K562 (cell line): ENCODE measurements around the gene RPH3AL. TPM values are rescaled to one million over a fixed set of nuclear protein-coding genes. Genes with fewer than 3 reads are reported as not detected.

Experiments
- ATAC-seq: fragments of 200-7000 bp; cut with Tn5 transposase; 3 replicates; pipeline ENCODE4 v1.9.1; 2020; ENCODE audit warnings: moderate library complexity
- BruUV-seq: library from RNA; stranded (reverse); fragments of 400-500 nt; replicated peaks from 2 replicates; lab custom pipeline; 2021; lab: Mats Ljungman, UMichigan
- CTCF ChIA-PET: fragments of 300-600 bp; formaldehyde crosslinking; extraction: SDS; loops from one replicate; lab custom pipeline; 2021; ENCODE audit warnings: low intra/inter-chr PET ratio; lab: Yijun Ruan, JAX
- POLR2A ChIA-PET: fragments of 300-600, 350-650 bp; sonication (Branson Sonifier 250); formaldehyde crosslinking; extraction: SDS; loops from one replicate; lab custom pipeline; 2021; ENCODE audit warnings: antibody characterized with exemption, inconsistent platforms; lab: Yijun Ruan, JAX
- DNase-seq, 4 experiments: peaks; one replicate each; pipeline versions ENCODE4 v3.0.0 to v3.0.0-alpha.2; 2011 to 2018; ENCODE audit warnings: low spot score in 3 of 4, mixed read lengths in 3 of 4; ENCODE audit errors: extremely low read depth in 1 of 4
- FAIRE-seq: peaks from 2 replicates; lab custom pipeline; 2011; peaks lifted over from hg19 to GRCh38; lab: Jason Lieb, UNC
- H2AFZ ChIP-seq: 2 replicates; pipeline ENCODE4 v1.6.0; 2011; ENCODE audit warnings: low read depth, low read length, control low read depth, inconsistent platforms
- H3K27ac ChIP-seq: fragments of 200-600 bp; 3 replicates; pipeline ENCODE4 v1.8.0; 2011; ENCODE audit warnings: low read depth, mild to moderate bottlenecking, control low read depth, inconsistent platforms, low read length, moderate library complexity, mixed read lengths; ENCODE audit errors: extremely low read depth
- H3K27me3 ChIP-seq, 2 experiments: fragments of 300-600 bp in 1 of 2; 2 replicates in 1 of 2; 3 replicates in 1 of 2; pipeline versions ENCODE4 v1.6.0 to v1.8.0; 2011; ENCODE audit warnings: inconsistent platforms in 2 of 2, low read length in 2 of 2, mild to moderate bottlenecking in 1 of 2, mixed read lengths in 1 of 2, moderate library complexity in 1 of 2; ENCODE audit not compliant: control insufficient read depth in 2 of 2, insufficient read depth in 2 of 2
- H3K36me3 ChIP-seq: fragments of 300-600 bp; 3 replicates; pipeline ENCODE4 v1.8.0; 2011; ENCODE audit warnings: mild to moderate bottlenecking, low read length, inconsistent platforms; ENCODE audit not compliant: control insufficient read depth, insufficient read depth
- H3K4me1 ChIP-seq, 2 experiments: fragments of 200-600 bp in 1 of 2; replicated peaks in 1 of 2; 2 replicates in 1 of 2; 3 replicates in 1 of 2; pipeline versions ENCODE4 v1.5.1 to v1.8.0; 2011; ENCODE audit warnings: inconsistent platforms in 2 of 2, low read length in 2 of 2, mild to moderate bottlenecking in 1 of 2, mixed read lengths in 1 of 2, moderate library complexity in 1 of 2; ENCODE audit not compliant: control insufficient read depth in 2 of 2, insufficient read depth in 2 of 2
- H3K4me2 ChIP-seq: 2 replicates; pipeline ENCODE4 v1.6.1; 2011; ENCODE audit warnings: low read length, control low read depth, inconsistent platforms, mixed read lengths; ENCODE audit not compliant: insufficient read depth
- H3K4me3 ChIP-seq: fragments of 200-600 bp; sonication (generic), shearing (Covaris generic); 2 replicates; pipeline ENCODE4 v1.5.1; 2016; ENCODE audit warnings: control low read depth, inconsistent platforms
- H3K79me2 ChIP-seq: fragments of 200-600 bp; 3 replicates; pipeline ENCODE4 v1.8.0; 2011; ENCODE audit warnings: low read length, inconsistent platforms; ENCODE audit not compliant: control insufficient read depth, insufficient read depth
- H3K9ac ChIP-seq, 2 experiments: 2 replicates each; pipeline versions ENCODE4 v1.6.0 to v1.6.1; 2011; ENCODE audit warnings: low read depth in 2 of 2, low read length in 2 of 2, control low read depth in 1 of 2, inconsistent platforms in 1 of 2, mild to moderate bottlenecking in 1 of 2, mixed read lengths in 1 of 2; ENCODE audit not compliant: insufficient read depth in 1 of 2
- H3K9me1 ChIP-seq: one replicate; pipeline ENCODE4 v1.6.0; 2011; ENCODE audit warnings: inconsistent platforms, mild to moderate bottlenecking, low read length, moderate library complexity; ENCODE audit not compliant: control insufficient read depth, insufficient read depth
- H3K9me3 ChIP-seq: replicated peaks from 2 replicates; pipeline ENCODE4 v1.5.1; 2011; ENCODE audit warnings: low read depth, low read length, inconsistent platforms; ENCODE audit not compliant: control insufficient read depth, insufficient read depth
- H4K20me1 ChIP-seq: replicated peaks from 2 replicates; pipeline ENCODE4 v1.6.1; 2011; ENCODE audit warnings: low read length, inconsistent platforms, mixed read lengths; ENCODE audit not compliant: control insufficient read depth, insufficient read depth
- EZH2 ChIP-seq: IDR thresholded peaks from 2 replicates; pipeline ENCODE4 v1.6.1; 2012; ENCODE audit warnings: low read depth, mild to moderate bottlenecking, inconsistent platforms, low read length, borderline replicate concordance
- HMG20A ChIP-seq: fragments of 450-650 bp; formaldehyde crosslinking; conservative IDR thresholded peaks from 2 replicates; pipeline ENCODE4 v1.4.0; 2020; ENCODE audit warnings: mild to moderate bottlenecking, mixed read lengths
- MTF1 ChIP-seq: fragments of 250-450 bp; sonication (Bioruptor Pico); IDR thresholded peaks from 2 replicates; pipeline ENCODE4 v1.9.0; 2021; ENCODE audit warnings: moderate library complexity, mild to moderate bottlenecking, inconsistent platforms, borderline replicate concordance
- MYNN ChIP-seq, 2 experiments: sonication (generic); formaldehyde crosslinking in 1 of 2; IDR thresholded peaks; 2 replicates each; pipeline versions ENCODE4 v1.5.0 to v1.6.1; 2016 to 2020; ENCODE audit warnings: antibody characterized with exemption in 1 of 2, missing genetic modification reagents in 1 of 2
- NFXL1 ChIP-seq: fragments of 450-650 bp; formaldehyde crosslinking; IDR thresholded peaks from 2 replicates; pipeline ENCODE4 v1.4.0; 2021; ENCODE audit warnings: mild to moderate bottlenecking
- NR2C1 ChIP-seq, 2 experiments: fragments of 450-650 bp; IDR thresholded peaks; 2 replicates each; pipeline ENCODE4 v1.6.1; 2017; ENCODE audit warnings: mild to moderate bottlenecking in 2 of 2, antibody characterized with exemption in 1 of 2, inconsistent platforms in 1 of 2, missing compliant biosample characterization in 1 of 2, missing genetic modification characterization in 1 of 2
- NUFIP1 ChIP-seq: fragments of 450-650 bp; IDR thresholded peaks from 2 replicates; pipeline ENCODE4 v1.6.1; 2018; ENCODE audit not compliant: partially characterized antibody
- PATZ1 ChIP-seq: fragments of 250-450 bp; sonication (Bioruptor Pico); IDR thresholded peaks from 2 replicates; pipeline ENCODE4 v1.5.0; 2020; ENCODE audit warnings: mild to moderate bottlenecking, borderline replicate concordance
- PCBP2 ChIP-seq: fragments of 200-400 bp; formaldehyde crosslinking; IDR thresholded peaks from 2 replicates; pipeline ENCODE4 v1.6.1; 2018; ENCODE audit warnings: low read length, low read depth, mild to moderate bottlenecking, moderate library complexity; ENCODE audit not compliant: poor library complexity, severe bottlenecking
- RAD21 ChIP-seq, 2 experiments: fragments of 250-450 bp in 1 of 2; fragments of 450-650 bp in 1 of 2; sonication (Bioruptor Pico) in 1 of 2; formaldehyde crosslinking in 1 of 2; IDR thresholded peaks in 1 of 2; conservative IDR thresholded peaks in 1 of 2; 2 replicates each; pipeline versions ENCODE4 v1.4.0 to v1.8.0; 2020 to 2022; ENCODE audit warnings: mild to moderate bottlenecking in 2 of 2, moderate library complexity in 1 of 2
- USF2 ChIP-seq: sonication (generic); formaldehyde crosslinking; IDR thresholded peaks from 2 replicates; pipeline ENCODE4 v1.5.0; 2020; ENCODE audit warnings: missing genetic modification reagents
- ZNF239 ChIP-seq: fragments of 250-450 bp; sonication (Bioruptor Pico); IDR thresholded peaks from 2 replicates; pipeline ENCODE4 v1.4.0; 2020; ENCODE audit warnings: mild to moderate bottlenecking
- WGBS: fragments of 100-300 bp; shearing (Covaris generic); methylation state at CpG from one replicate; pipeline ENCODE4 v1.1.6; 2016; ENCODE audit warnings: low coverage, mixed read lengths; ENCODE audit not compliant: insufficient coverage; ENCODE audit errors: missing lambda C conversion rate; 5-methylcytosine and 5-hydroxymethylcytosine counted together
- in situ Hi-C: fragments of 300-500 bp; cut with MboI; formaldehyde crosslinking; loops from 4 replicates; pipeline ENCODE4 v1.15.0; 2018; ENCODE audit warnings: inconsistent platforms, mixed read lengths
- intact Hi-C: fragments of 100-400 bp; cut with micrococcal nuclease; formaldehyde crosslinking; loops from 2 replicates; pipeline ENCODE4 v1.14.2; 2022
- polyA plus RNA-seq, 8 experiments: library from polyadenylated mRNA; depleted of rRNA in 4 of 8; stranded (reverse) in 5 of 8; unstranded in 3 of 8; fragments of >200 nt; fragmentation: Nextera tagmentation in 2 of 8; fragmentation: Illumina TruSeq in 1 of 8; extraction: Ambion mirVana in 2 of 8; extraction: Trizol in 1 of 8; gene quantifications; 2 replicates each; pipeline versions ENCODE4 v1.2.1 to v1.2.3, GENCODE V29; 2011 to 2014; ENCODE audit warnings: inconsistent platforms in 1 of 8, missing spikeins in 1 of 8
- total RNA-seq, 7 experiments: library from RNA; depleted of rRNA in 6 of 7; stranded (reverse); fragments of >200 nt in 6 of 7; fragmentation: Illumina TruSeq in 2 of 7; extraction: Trizol in 2 of 7; gene quantifications; 2 replicates each; pipeline versions ENCODE4 v1.2.1 to v1.2.3, GENCODE V29; 2011 to 2021; ENCODE audit warnings: low replicate concordance in 1 of 7
- TF ChIP-seq, protein P1 (sequence below): sonication (generic); formaldehyde crosslinking; IDR thresholded peaks from 2 replicates; pipeline ENCODE4 v1.8.0; 2022; ENCODE audit warnings: mild to moderate bottlenecking, low read depth, missing genetic modification reagents
- TF ChIP-seq, protein P2 (sequence below): fragments of 250-450 bp; sonication (Bioruptor Pico); IDR thresholded peaks from 2 replicates; pipeline ENCODE4 v1.5.0; 2020; ENCODE audit warnings: mild to moderate bottlenecking

The RPH3AL gene
- total and polyA plus RNA-seq, 9 of the 15 experiments (the other 6 are each of a cell fraction or from before 2014, with no cell fraction given) = 0.18 to 1.7 (median 0.39) TPM

DNA sequence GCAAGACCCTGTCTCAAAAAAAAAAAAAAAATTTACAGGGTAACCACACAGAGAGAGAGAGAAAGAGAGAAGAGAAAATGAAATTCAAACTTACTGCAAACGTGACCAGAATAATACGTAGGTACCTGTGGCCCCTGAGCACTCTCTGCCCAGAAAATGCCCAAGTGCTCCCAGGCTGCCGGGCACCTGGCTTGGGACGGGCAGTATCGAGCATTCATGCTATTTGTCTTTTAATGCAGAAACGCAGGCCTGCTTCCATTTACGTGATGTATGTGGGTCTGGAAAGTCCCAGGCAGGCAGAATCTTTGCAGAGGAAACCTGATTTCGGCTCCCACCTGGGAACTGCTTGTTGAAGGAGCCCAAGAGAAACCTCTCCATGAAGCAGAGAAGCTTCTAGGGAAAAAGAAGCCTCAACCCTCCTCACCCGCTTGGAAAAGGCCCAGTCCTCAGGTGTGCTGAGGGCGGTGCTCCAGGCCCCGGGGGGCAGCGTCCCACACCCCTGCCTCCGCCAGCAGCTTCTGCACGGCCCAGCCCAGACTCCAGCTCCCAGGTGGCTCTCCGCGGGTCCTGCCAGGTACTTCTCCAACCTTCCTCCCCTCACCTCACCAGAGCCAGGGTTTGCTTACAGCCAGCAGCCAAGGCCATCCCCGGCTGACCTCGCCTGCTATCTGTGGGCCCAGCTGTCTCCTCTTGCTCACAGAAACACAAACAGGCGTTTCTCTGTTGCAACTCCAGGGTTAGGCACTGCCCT is 14.0 kb downstream of the RPH3AL start (continued):
- TF ChIP-seq PATZ1 = no peak

DNA sequence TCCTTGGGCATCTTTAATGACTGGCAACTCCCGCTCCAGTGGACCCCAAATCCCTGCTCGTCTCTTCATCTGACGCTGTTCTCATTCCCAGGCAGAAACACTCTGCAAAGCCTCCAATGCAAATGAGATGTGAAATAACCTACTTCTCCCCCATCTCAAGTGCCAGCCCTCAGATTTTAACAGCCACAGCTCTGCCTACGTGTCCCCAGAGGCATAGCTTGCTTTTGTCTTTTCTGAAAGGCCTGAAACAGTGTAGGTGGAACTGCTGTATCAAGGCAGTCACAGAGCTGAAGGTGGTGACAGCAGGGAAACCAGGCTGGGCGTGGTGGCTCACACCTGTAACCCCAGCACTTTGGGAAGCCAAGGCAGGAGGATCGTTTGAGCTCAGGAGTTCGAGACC is 14.7 kb downstream of the RPH3AL start:
- Histone ChIP-seq H3K36me3 (no peaks in the 10 kb centered on the region), H3K27ac (no peak overlapping the region), H3K4me2 (no peak overlapping the region), H3K4me3 (no peak overlapping the region), H3K9ac (no peak overlapping the region), H3K4me1 (peaks cover 0 to 4% of the 10 kb centered on the region in 2 experiments; a peak in 2 of 5 replicates), H3K27me3 (peaks cover 17 to 47% of the 10 kb centered on the region in 2 experiments), H4K20me1 (no peaks in the 10 kb centered on the region), H3K9me3 (no peaks in the 10 kb centered on the region), H3K9me1 (no peaks in the 10 kb centered on the region), H3K79me2 (no peaks in the 10 kb centered on the region), H2AFZ (no peak overlapping the region)
- DNase-seq (no peak), ATAC-seq (no peak), FAIRE-seq (no peak)
- ChIA-PET POLR2A (no interaction called here), CTCF (no interaction called here)
- no TSS peak for BruUV-seq
- intact Hi-C loops = no loop called here
- 6% methylated on average over 7 of the region's 7 CpGs for WGBS
- in situ Hi-C loops = no loop called here
- TF ChIP-seq HMG20A = no peak
- no peak for TF ChIP-seq USF2 (CRISPR knock-in tag)
- TF ChIP-seq RAD21 (CRISPR knock-in tag; conservative IDR thresholded peaks at IDR 0.05 in 1 of 2, IDR thresholded peaks at IDR 0.05 in 1 of 2) = no peak
- TF ChIP-seq, protein P1, sequence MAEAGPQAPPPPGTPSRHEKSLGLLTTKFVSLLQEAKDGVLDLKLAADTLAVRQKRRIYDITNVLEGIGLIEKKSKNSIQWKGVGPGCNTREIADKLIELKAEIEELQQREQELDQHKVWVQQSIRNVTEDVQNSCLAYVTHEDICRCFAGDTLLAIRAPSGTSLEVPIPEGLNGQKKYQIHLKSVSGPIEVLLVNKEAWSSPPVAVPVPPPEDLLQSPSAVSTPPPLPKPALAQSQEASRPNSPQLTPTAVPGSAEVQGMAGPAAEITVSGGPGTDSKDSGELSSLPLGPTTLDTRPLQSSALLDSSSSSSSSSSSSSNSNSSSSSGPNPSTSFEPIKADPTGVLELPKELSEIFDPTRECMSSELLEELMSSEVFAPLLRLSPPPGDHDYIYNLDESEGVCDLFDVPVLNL (CRISPR knock-in tag) = no peak
- no peak for TF ChIP-seq NFXL1 (CRISPR knock-in tag)
- TF ChIP-seq EZH2 = no peak
- TF ChIP-seq MYNN (IDR thresholded peaks at IDR 0.05) = no peak
- no peak for TF ChIP-seq MYNN (CRISPR knock-in tag; IDR thresholded peaks at IDR 0.05)
- TF ChIP-seq, protein P2, sequence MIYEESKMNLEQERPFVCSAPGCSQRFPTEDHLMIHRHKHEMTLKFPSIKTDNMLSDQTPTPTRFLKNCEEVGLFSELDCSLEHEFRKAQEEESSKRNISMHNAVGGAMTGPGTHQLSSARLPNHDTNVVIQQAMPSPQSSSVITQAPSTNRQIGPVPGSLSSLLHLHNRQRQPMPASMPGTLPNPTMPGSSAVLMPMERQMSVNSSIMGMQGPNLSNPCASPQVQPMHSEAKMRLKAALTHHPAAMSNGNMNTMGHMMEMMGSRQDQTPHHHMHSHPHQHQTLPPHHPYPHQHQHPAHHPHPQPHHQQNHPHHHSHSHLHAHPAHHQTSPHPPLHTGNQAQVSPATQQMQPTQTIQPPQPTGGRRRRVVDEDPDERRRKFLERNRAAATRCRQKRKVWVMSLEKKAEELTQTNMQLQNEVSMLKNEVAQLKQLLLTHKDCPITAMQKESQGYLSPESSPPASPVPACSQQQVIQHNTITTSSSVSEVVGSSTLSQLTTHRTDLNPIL (CRISPR knock-in tag) = no peak
- TF ChIP-seq ZNF239 = no peak
- no peak for TF ChIP-seq MTF1 (CRISPR knock-in tag)
- no peak for TF ChIP-seq NUFIP1
- no peak for TF ChIP-seq NR2C1 (IDR thresholded peaks at IDR 0.05)
- no peak for TF ChIP-seq NR2C1 (tag; IDR thresholded peaks at IDR 0.05)
- TF ChIP-seq PCBP2 = no peak
